B cell (primary cell): Measurements from ENCODE around the gene PTGER3. TPM values are rescaled to one million over a fixed set of nuclear protein-coding genes. Genes with fewer than 3 reads are reported as not detected.

Source experiments
- ATAC-seq: fragments of 200-7000 bp; cut with Tn5 transposase; one replicate; pipeline ENCODE4 v1.10.0; 2021; ENCODE audit warnings: low read depth, mild to moderate bottlenecking, moderate number of reproducible peaks, moderate library complexity
- CTCF ChIA-PET: fragments of 350-600 bp; sonication (Branson Sonifier 250); formaldehyde crosslinking; loops from one replicate; lab custom pipeline; 2021; ENCODE audit warnings: antibody characterized with exemption, inconsistent platforms; lab: Charles Lee
- POLR2A ChIA-PET: fragments of 350-600 bp; sonication (Branson Sonifier 250); formaldehyde crosslinking; loops from one replicate; lab custom pipeline; 2021; ENCODE audit warnings: antibody characterized with exemption; lab: Charles Lee
- DNase-seq: peaks from one replicate; pipeline ENCODE4 v3.0.0; 2013
- H2AFZ ChIP-seq: 2 replicates; pipeline ENCODE4 v1.6.1; 2012; ENCODE audit warnings: mild to moderate bottlenecking, low read depth, low read length; ENCODE audit not compliant: insufficient read depth, poor library complexity, severe bottlenecking
- H3K27ac ChIP-seq, 2 donors: 1 replicate in 1 of 2; 2 replicates in 1 of 2; pipeline ENCODE4 v1.5.1; 2012 to 2013; ENCODE audit warnings: low read length in 2 of 2, mild to moderate bottlenecking in 2 of 2, moderate library complexity in 1 of 2
- H3K27me3 ChIP-seq, 4 experiments: fragments of 200-600 bp in 1 of 4; sonication (generic) in 1 of 4; replicated peaks in 1 of 4; 1 replicate in 2 of 4; 2 replicates in 2 of 4; pipeline versions ENCODE4 v1.6.1 to v1.7.0; 2013 to 2016; ENCODE audit warnings: low read length in 3 of 4, mild to moderate bottlenecking in 2 of 4, mixed read lengths in 1 of 4, moderate library complexity in 1 of 4; ENCODE audit not compliant: insufficient read depth in 4 of 4, control insufficient read depth in 3 of 4; ENCODE audit errors: control extremely low read depth in 1 of 4
- H3K36me3 ChIP-seq, 2 experiments: replicated peaks in 1 of 2; 1 replicate in 1 of 2; 2 replicates in 1 of 2; pipeline versions ENCODE4 v1.6.1 to v1.7.1; 2013; ENCODE audit warnings: low read length in 1 of 2; ENCODE audit not compliant: insufficient read depth in 2 of 2, control insufficient read depth in 1 of 2; ENCODE audit errors: control extremely low read depth in 1 of 2, extremely low read depth in 1 of 2
- H3K4me1 ChIP-seq, 2 donors: fragments of 200-600 bp in 1 of 2; sonication (generic) in 1 of 2; 1 replicate in 1 of 2; 2 replicates in 1 of 2; pipeline versions ENCODE4 v1.5.1 to v1.6.1; 2013 to 2017; ENCODE audit warnings: low read length in 2 of 2; ENCODE audit not compliant: control insufficient read depth in 2 of 2, insufficient read depth in 2 of 2
- H3K4me2 ChIP-seq: replicated peaks from 2 replicates; pipeline ENCODE3; 2012; ENCODE audit warnings: mild to moderate bottlenecking, low read depth, low read length; ENCODE audit not compliant: poor library complexity, severe bottlenecking
- H3K4me3 ChIP-seq, 5 experiments: fragments of 200-600 bp in 1 of 5; sonication (generic) in 1 of 5; 1 replicate in 3 of 5; 2 replicates in 2 of 5; pipeline versions ENCODE4 v1.5.1 to v1.7.0; 2011 to 2016; ENCODE audit warnings: low read length in 4 of 5, mild to moderate bottlenecking in 4 of 5, low read depth in 2 of 5, control low read depth in 1 of 5, moderate library complexity in 1 of 5; ENCODE audit not compliant: insufficient read depth in 1 of 5; ENCODE audit errors: control extremely low read depth in 1 of 5, extremely low read depth in 1 of 5
- H3K79me2 ChIP-seq: fragments of 200-600 bp; sonication (generic); one replicate; pipeline ENCODE4 v1.6.0; 2016; ENCODE audit warnings: low read length; ENCODE audit not compliant: control insufficient read depth, insufficient read depth
- H3K9ac ChIP-seq: fragments of 200-600 bp; sonication (generic); 2 replicates; pipeline ENCODE4 v1.6.1; 2017; ENCODE audit warnings: mild to moderate bottlenecking, low read length, moderate library complexity
- H3K9me3 ChIP-seq, 3 donors: one replicate each; pipeline versions ENCODE4 v1.6.1 to v1.7.1; 2013; ENCODE audit warnings: low read length in 2 of 3; ENCODE audit not compliant: control insufficient read depth in 2 of 3, insufficient read depth in 1 of 3; ENCODE audit errors: control extremely low read depth in 1 of 3
- H4K20me1 ChIP-seq: 2 replicates; pipeline ENCODE4 v1.6.0; 2012; ENCODE audit warnings: mild to moderate bottlenecking, low read length; ENCODE audit not compliant: insufficient read depth, control insufficient read depth, poor library complexity, severe bottlenecking
- H3K27ac Mint-ChIP-seq: one replicate; pipeline ENCODE4 v1.8.0; 2021; ENCODE audit warnings: mixed read lengths
- H3K27me3 Mint-ChIP-seq: one replicate; pipeline ENCODE4 v1.8.0; 2021; ENCODE audit warnings: mixed read lengths
- H3K4me1 Mint-ChIP-seq: one replicate; pipeline ENCODE4 v1.8.0; 2021; ENCODE audit warnings: mixed read lengths
- H3K4me3 Mint-ChIP-seq: one replicate; pipeline ENCODE4 v1.8.0; 2021; ENCODE audit warnings: mixed read lengths
- H3K9me3 Mint-ChIP-seq: one replicate; pipeline ENCODE4 v1.8.0; 2022; ENCODE audit warnings: mixed read lengths; ENCODE audit not compliant: insufficient read depth
- CTCF ChIP-seq: fragments of 200-600 bp; IDR thresholded peaks from one replicate; pipeline ENCODE4 v1.8.0; 2022; ENCODE audit warnings: antibody characterized with exemption, mild to moderate bottlenecking
- EZH2 ChIP-seq: IDR thresholded peaks from 2 replicates; pipeline ENCODE4 v1.6.1; 2012; ENCODE audit warnings: borderline replicate concordance, low read depth, mild to moderate bottlenecking, moderate library complexity, low read length; ENCODE audit not compliant: insufficient read depth, poor library complexity, severe bottlenecking
- WGBS: methylation state at CpG from one replicate; pipeline ENCODE4 v1.1.5; 2013; ENCODE audit warnings: missing lambda C conversion rate; ENCODE audit not compliant: insufficient coverage; 5-methylcytosine and 5-hydroxymethylcytosine counted together
- intact Hi-C: fragments of 100-400 bp; cut with micrococcal nuclease; formaldehyde crosslinking; loops from one replicate; pipeline ENCODE4 v1.10.0; 2022
- polyA plus RNA-seq: library from polyadenylated mRNA; depleted of rRNA; stranded (reverse); fragments of >200 nt; gene quantifications from 2 replicates; pipeline ENCODE4 v1.2.3, GENCODE V29; 2012
- total RNA-seq, 2 donors: library from RNA; stranded (reverse); fragments of 120-200 nt in 1 of 2; gene quantifications; 1 replicate in 1 of 2; 2 replicates in 1 of 2; pipeline versions ENCODE4 v1.2.3 to v1.2.4, GENCODE V29; 2013 to 2022

The PTGER3 gene
- total and polyA plus RNA-seq, 2 donors (not counting 1 experiment from before 2014, with no cell fraction given), result 0.27 TPM; not detected in 1

GRCh38 chr1:70973754-70974153, 73.9 kb downstream of the PTGER3 start:
- CTCF ChIA-PET, result no interaction called here
- DNase-seq, result no peak
- Histone ChIP-seq H3K4me1 (no peaks in the 10 kb centered on the region), H3K9me3 (no peaks in the 10 kb centered on the region), H4K20me1 (no peaks in the 10 kb centered on the region), H3K9ac (no peak overlapping the region), H3K27ac (no peak overlapping the region), H3K4me2 (no peak overlapping the region), H3K27me3 (peaks cover 0 to 3% (median 0%) of the 10 kb centered on the region in 4 experiments), H3K79me2 (no peaks in the 10 kb centered on the region), H3K36me3 (no peaks in the 10 kb centered on the region), H2AFZ (no peak overlapping the region), H3K4me3 (no peak overlapping the region)
- Mint-ChIP-seq H3K27me3 (peaks cover 12% of the 10 kb centered on the region), H3K4me1 (no peaks in the 10 kb centered on the region), H3K27ac (no peak overlapping the region), H3K4me3 (no peak overlapping the region), H3K9me3 (no peaks in the 10 kb centered on the region)
- intact Hi-C loops, result no loop called here
- no peak for TF ChIP-seq CTCF
- no peak for TF ChIP-seq EZH2
- ATAC-seq, result no peak
- WGBS, result no CpG with 5 or more reads among the region's 3 CpGs
- POLR2A ChIA-PET, result no interaction called here

- Mint-ChIP-seq H3K4me1 (no peaks in the 10 kb centered on the region), H3K27ac (no peak overlapping the region), H3K27me3 (peaks cover 6% of the 10 kb centered on the region), H3K9me3 (no peaks in the 10 kb centered on the region), H3K4me3 (no peak overlapping the region)
- POLR2A ChIA-PET, result no interaction called here
- no peak overlapping the region for H3K4me2 ChIP-seq
- no CpG with 5 or more reads among the region's 4 CpGs for WGBS
- no peak overlapping the region for H3K27ac ChIP-seq
- CTCF ChIA-PET, result no interaction called here
- TF ChIP-seq CTCF (no peak), EZH2 (no peak)
- H3K27me3 ChIP-seq, result no peaks in the 10 kb centered on the region
- no peak overlapping the region for H2AFZ ChIP-seq
- no peak for ATAC-seq
- no peaks in the 10 kb centered on the region for H3K79me2 ChIP-seq
- no peak for DNase-seq
- H3K4me1 ChIP-seq, result no peaks in the 10 kb centered on the region
- no peak overlapping the region for H3K9ac ChIP-seq
- no peaks in the 10 kb centered on the region for H4K20me1 ChIP-seq
- no peak overlapping the region for H3K4me3 ChIP-seq
- no peaks in the 10 kb centered on the region for H3K9me3 ChIP-seq
- H3K36me3 ChIP-seq, result no peaks in the 10 kb centered on the region
- intact Hi-C loops, result no loop called here
These were observed 77.2 kb downstream of the PTGER3 start for GRCh38 chr1:70970407-70970806.
